SIG-M5 (cell line): ENCODE data around the gene NRROS.

Source experiments
- DNase-seq: peaks from one replicate; lab custom pipeline; 2025; lab: John Stamatoyannopoulos, UW

Gene NRROS

DNA sequence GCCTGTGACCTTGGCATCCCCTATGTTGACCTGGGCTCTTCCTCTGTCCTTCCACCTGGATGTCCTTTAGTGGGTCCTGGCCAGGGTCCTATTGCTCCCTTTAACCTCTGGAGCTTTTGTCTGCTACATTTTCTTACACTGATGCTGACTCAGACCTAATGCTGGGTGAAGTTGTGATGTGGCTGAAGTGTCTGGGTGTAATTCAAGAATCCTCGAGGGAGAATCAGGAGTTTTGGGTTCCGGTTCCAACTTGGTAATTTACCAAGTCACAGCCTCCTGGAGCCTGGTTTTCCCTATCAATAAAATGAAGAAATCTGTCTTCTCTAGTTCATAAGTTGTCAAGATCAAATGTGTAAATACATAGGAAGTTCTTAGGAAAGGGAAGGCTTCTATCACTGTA lies 46.9 kb downstream of the NRROS start:
- no peak for DNase-seq

DNA sequence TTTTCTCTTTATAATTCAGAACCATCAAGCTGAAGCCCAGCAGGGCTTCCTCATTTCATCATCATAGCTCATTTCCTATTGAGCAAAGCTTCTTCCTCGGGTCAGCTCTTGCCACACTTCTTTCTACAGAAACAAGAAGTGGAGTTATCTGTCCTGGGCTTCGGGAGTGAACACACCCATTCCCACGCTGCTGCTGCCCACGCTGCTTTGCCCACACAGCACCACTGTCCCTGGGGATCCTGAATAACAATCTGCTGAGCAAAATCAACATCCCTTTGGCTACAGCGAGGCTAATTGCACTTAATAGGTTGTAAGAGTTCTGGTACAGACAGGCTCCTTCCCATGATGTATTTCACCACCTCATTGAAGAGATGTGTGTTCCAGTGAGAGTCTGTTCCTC lies 48.9 kb downstream of the NRROS start:
- DNase-seq: peak; percentile 89

DNA sequence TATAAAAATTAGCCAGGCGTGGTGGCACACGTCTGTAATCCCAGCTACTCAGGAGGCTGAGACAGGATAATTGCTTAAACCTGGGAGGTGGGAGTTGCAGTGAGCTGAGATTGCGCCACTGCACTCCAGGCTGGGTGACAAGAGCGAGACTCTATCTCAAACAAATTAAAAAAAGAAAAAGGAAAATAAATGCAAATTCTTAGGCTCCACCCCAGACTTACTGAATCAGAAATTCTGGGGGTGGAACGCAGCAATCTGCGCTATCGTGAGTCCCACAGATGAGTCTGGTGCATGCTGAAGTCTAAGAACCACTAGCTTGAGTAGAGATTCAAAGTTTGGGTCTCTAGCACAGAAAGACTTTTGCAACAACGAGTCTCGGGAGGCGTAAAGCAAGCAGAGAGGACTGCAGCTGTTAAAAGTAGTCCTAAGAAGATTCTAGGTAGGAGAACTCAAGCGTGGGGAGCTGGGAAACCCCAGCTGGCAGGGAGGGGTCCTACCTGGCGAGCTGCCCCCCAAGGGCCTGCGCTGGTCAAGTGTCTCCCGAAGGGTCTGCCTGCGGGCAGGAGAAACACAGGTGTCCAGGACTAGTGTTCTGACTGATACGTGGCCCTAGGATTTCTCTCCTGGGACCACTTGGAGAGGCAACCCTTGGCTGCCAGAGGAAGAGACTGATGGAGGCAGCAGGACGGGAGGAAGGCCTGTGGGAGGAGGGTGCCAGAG lies 50.6 kb downstream of the NRROS start:
- no peak for DNase-seq

DNA sequence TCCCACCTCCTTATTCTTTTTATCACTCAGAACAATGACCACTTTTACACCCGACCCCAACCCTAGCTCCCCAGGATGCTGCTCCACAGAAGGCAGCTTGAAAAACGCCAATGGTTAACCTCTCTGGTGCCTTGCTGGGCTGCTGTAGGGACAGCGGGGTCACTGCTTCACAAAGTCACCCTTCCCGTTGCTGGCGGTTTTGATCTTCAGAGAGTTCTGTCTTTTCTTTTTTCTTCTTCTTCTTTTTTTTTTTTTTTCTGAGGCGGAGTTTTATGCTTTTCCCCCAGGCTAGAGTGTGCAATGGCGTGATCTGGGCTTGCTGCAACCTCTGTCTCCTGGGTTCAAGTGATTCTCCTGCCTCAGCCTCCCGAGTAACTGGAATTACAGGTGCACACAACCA lies 51.9 kb downstream of the NRROS start:
- no peak for DNase-seq

DNA sequence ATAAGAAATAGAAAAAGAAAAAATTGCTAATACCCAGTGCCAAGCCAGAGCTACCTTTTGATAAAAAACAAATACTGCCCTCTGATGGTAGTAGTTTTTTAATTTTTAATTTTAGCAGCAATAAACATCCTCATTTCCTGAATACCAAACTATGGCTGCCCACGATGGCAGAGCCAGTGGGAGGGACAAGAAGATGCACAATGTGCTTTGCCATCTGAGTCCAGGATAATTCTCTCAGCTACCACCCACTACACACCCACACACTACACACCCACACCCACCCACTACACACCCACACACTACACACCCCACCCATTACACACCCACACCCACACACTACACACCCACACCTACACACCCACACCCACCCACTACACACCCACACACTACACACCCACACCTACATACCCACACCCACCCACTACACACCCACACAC lies 54.7 kb downstream of the NRROS start:
- DNase-seq: no peak

DNA sequence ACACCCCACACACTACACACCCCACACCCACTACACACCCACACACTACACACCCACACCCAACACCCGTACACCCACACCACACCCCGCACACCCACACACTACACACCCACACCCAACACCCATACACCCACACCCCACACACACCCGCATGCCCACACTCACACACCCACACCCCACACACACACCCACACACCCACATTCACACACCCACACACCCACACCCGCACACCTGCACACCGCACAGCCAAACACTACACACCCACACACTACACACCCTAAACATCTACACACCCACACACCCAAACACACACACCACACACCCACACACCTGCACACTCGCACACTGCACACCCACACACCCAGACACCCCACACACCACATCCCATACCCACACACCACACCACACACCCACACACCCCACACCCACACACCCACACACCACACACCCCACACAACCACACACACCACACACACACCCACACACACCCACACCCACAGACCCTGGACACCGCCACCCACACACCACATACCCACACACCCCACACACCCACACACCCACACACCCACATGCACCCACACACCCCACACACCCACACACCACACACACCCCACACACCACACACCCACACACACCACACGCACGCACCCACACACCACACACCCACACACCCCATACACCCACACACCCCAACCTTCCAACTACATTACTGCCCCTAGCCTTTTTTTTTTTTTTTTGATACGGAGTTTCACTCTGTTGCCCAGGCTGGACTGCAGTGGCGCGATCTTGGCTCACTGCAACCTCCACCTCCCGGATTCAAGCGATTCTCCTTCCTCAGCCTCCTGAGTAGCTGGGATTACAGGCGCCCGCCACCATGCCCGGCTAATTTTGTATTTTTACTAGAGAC lies 55.7 kb downstream of the NRROS start:
- DNase-seq: no peak

DNA sequence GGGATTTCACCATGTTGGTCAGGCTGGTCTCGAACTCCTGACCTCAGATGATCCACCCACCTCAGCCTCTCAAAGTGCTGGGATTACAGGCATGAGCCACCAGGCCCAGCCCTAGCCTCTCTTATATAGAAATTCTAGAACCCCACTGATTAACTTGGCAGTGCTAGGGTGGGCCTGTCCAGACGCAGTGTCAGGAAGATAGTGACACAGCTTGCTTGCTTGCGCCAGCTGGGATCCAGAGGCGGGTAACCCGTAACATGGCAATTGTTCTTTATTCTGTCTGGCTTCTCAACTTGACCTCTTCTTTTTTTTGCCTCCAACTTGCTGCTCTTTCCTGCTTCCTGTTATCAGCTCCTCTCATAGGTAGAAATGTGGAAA lies 56.3 kb downstream of the NRROS start:
- DNase-seq: no peak

DNA sequence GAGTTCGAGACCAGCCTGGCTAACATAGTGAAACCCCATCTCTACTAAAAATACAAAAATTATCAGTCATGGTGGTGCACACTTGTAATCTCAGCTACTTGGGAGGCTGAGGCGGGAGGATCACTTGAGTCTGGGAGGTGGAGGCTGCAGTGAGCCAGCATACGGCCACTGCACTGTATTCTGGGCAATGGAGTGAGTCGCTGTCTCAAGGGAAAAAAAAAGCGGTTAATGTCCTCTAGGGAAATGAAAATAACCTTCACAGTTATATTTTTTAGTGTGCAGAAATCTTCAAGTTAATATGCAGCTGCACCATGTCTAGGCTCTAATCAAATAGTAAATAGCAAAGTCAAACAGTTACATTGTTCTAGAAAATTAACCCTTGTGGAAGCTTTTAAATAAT lies 57.8 kb downstream of the NRROS start:
- DNase-seq: no peak

DNA sequence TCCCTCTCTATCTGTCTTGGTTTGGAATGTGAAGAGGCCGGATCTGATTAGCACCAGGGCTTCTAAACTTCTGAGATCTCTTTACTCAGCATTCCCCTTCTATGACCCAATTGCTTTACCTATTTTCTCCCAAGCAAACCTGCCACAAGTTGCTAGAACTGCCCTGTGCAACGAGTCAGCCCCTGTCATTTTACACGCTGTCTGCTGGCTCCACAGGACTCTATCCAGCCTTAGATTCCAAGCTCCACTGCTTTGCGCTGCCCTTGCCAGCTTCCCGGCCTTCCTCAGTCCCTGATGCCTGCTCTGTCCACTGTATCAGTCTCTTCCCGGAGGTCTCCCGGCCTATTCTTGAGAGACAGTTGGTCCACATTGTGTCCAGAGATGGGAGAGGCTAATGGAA lies 60.3 kb downstream of the NRROS start:
- no peak for DNase-seq

DNA sequence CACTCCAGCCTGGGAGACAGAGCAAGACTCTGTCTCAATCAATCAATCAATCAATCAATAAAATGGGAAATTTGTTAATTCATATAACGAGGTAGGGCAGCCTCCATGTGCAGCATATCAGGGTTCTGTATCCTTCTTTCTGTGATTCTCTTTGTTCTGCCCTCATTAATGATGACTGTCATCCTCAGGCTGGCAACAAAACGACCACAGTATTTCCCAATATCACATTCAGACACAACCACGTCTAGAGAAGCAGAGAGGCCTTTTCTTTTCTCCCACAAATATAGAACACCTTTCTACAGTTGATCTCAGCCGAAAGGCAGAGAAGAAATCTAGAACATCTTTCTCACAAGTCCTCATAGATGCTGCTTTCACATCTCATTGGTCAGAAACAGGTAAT lies 61.3 kb downstream of the NRROS start:
- DNase-seq: peak; percentile 18

DNA sequence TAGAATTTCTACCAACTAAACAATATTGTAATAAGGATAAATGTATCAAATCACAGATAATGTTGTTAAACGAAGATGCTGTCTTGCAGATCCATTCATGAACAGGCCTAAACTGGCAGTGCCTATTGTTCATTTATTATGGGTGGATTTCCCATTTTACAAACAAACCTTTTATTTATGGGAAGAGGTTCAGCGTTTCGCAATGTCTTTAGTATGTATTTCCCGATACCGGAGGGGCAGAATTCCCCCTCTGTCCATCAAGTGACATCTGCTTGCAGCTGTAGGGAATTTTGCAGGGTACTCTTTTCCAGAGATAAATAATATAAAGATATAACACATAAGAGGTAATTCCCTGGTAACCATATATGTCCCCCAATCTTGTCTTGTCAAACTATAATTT lies 66.8 kb downstream of the NRROS start:
- no peak for DNase-seq

DNA sequence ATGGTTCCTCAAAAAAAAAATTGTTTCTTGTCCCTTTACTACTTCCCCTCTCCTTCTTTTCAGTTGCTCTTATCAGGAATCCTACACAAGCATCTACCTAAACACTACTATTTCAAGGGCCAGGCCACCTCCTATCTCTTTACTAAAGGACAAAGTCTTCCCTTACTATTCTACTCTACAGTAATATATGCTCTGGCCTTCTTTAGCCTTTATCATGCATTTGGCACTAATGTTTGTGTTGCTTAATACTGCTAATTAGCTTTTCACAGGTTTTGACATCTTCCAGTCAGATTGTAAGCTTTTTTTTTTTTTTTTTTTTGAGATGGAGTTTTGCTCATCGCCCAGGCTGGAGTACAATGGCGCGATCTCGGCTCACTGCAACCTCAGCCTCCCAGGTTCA lies 67.2 kb downstream of the NRROS start:
- DNase-seq: no peak

DNA sequence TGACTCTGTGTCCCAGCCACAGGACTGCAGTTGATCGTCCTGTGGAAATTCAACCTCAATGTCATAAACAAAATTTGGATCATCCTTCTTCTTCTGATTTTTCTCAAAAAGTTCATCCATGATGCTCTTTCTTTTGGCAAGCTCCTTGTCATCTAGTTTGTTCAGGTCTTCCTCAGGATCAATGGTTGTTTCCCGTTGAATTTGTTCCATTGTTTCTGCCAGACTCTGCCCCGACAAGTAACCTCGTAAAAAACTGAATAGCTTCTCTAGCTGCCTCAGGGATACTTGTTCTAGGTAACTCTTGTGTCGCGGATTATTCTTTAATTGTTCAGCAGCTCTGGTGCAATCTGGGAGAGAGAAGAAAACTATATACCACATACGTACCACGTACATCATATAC lies 68.1 kb downstream of the NRROS start:
- no peak for DNase-seq

DNA sequence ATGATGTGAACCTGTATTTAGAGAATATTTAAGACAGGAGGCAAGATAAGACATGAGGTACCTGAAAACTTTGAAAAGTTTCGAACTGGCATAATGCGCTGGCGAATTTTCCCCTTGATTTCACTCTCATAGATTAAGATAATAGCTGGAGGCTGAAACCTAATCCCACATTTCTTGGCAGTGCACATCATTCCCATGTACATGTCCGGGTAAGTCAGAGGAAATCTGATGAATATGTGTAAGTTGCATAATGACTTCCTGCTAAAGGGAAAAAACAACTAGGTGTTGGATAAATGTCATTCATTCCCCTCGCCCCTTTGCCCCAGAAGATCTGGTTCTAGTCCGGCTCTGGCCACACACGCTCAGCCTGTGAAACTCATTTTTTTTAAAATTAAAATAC lies 69.0 kb downstream of the NRROS start:
- DNase-seq: no peak
